GM10266 (cell line): Measurements from ENCODE around the gene TRIP13.
"Not testable (repeated sequence)": the region's sequence is repeated elsewhere in the genome, so short reads cannot be mapped to it uniquely, and the experiment has no call there.

ENCODE experiments used
- DNase-seq: peaks from one replicate; pipeline ENCODE4 v3.0.0; 2012; ENCODE audit errors: extremely low spot score
- CTCF ChIP-seq: IDR thresholded peaks from 2 replicates; pipeline ENCODE4 v1.5.1; 2012; ENCODE audit warnings: mild to moderate bottlenecking, low read depth; ENCODE audit not compliant: control insufficient read depth, insufficient read depth; ENCODE audit errors: missing control alignments

Gene TRIP13

GRCh38 chr5:937151-937924, 44.7 kb downstream of the TRIP13 start:
- no peak for TF ChIP-seq CTCF
- DNase-seq = no peak

- no peak for TF ChIP-seq CTCF
- no peak for DNase-seq
Measured at GRCh38 chr5:939368-939767, 46.7 kb downstream of the TRIP13 start.

GRCh38 chr5:940741-941140, 48.1 kb downstream of the TRIP13 start:
- not testable (repeated sequence) for DNase-seq

- no peak for DNase-seq
- no peak for TF ChIP-seq CTCF
Measured at GRCh38 chr5:943201-943917, 50.7 kb downstream of the TRIP13 start.

- DNase-seq = no peak
- TF ChIP-seq CTCF = no peak
Measured at GRCh38 chr5:943918-944620, 51.4 kb downstream of the TRIP13 start.

- TF ChIP-seq CTCF = no peak
- DNase-seq = no peak
Measured at GRCh38 chr5:944621-944927, 51.9 kb downstream of the TRIP13 start.

- TF ChIP-seq CTCF = no peak
- no peak for DNase-seq
Measured at GRCh38 chr5:944992-945685, 52.5 kb downstream of the TRIP13 start.
